Measurements from ENCODE around the gene WDR72.
"Not testable (repeated sequence)": the region's sequence is repeated elsewhere in the genome, so short reads cannot be mapped to it uniquely, and the experiment has no call there.

The WDR72 gene

GRCh38 chr15:53759411-53759931 is at the start of gene WDR72:
TSS of gene WDR72 (minus strand) at chr15:53759663. CDS start at chr15:53733149, 26,514 bp downstream.
- Histone ChIP-seq H3K9ac (ENCODE audit: low read length) (no peak within 1 kb of the TSS), H3K4me1 (ENCODE audit: control insufficient read depth, low read depth, low read length) (peaks cover 6% of the 10 kb centered on the region), H3K9me3 (ENCODE audit: control insufficient read depth, low read depth, low read length) (no peaks in the 10 kb centered on the region), H3K27ac (ENCODE audit: low read length) (no peak within 1 kb of the TSS), H3K4me3 (ENCODE audit: low read length) (peak within 1 kb of the TSS; percentile 59), H3K27me3 (ENCODE audit: control insufficient read depth, insufficient read depth, low read length) (peaks cover 55% of the 10 kb centered on the region), H3K36me3 (ENCODE audit: control insufficient read depth, low read depth, low read length) (no peaks in the 10 kb centered on the region)

- Histone ChIP-seq H3K27ac (ENCODE audit: low read length) (no peak overlapping the region), H3K36me3 (ENCODE audit: control insufficient read depth, low read depth, low read length) (no peaks in the 10 kb centered on the region), H3K4me1 (ENCODE audit: control insufficient read depth, low read depth, low read length) (no peaks in the 10 kb centered on the region), H3K9me3 (ENCODE audit: control insufficient read depth, low read depth, low read length) (no peaks in the 10 kb centered on the region), H3K4me3 (ENCODE audit: low read length) (no peak overlapping the region), H3K9ac (ENCODE audit: low read length) (no peak overlapping the region), H3K27me3 (ENCODE audit: control insufficient read depth, insufficient read depth, low read length) (no peaks in the 10 kb centered on the region)
These were observed 48.7 kb upstream of the WDR72 start for GRCh38 chr15:53808058-53808706.

- no peaks in the 10 kb centered on the region for H3K36me3 ChIP-seq (ENCODE audit: control insufficient read depth, low read depth, low read length)
- H3K27ac ChIP-seq (ENCODE audit: low read length) = no peak overlapping the region
- H3K27me3 ChIP-seq (ENCODE audit: control insufficient read depth, insufficient read depth, low read length) = no peaks in the 10 kb centered on the region
- no peak overlapping the region for H3K4me3 ChIP-seq (ENCODE audit: low read length)
- no peaks in the 10 kb centered on the region for H3K9me3 ChIP-seq (ENCODE audit: control insufficient read depth, low read depth, low read length)
- H3K4me1 ChIP-seq (ENCODE audit: control insufficient read depth, low read depth, low read length) = no peaks in the 10 kb centered on the region
- no peak overlapping the region for H3K9ac ChIP-seq (ENCODE audit: low read length)
These were observed 48.0 kb upstream of the WDR72 start for GRCh38 chr15:53807501-53807900.

- Histone ChIP-seq H3K9me3 (ENCODE audit: control insufficient read depth, low read depth, low read length) (no peaks in the 10 kb centered on the region), H3K27me3 (ENCODE audit: control insufficient read depth, insufficient read depth, low read length) (no peaks in the 10 kb centered on the region), H3K36me3 (ENCODE audit: control insufficient read depth, low read depth, low read length) (no peaks in the 10 kb centered on the region), H3K4me3 (ENCODE audit: low read length) (no peak overlapping the region), H3K4me1 (ENCODE audit: control insufficient read depth, low read depth, low read length) (no peaks in the 10 kb centered on the region), H3K9ac (ENCODE audit: low read length) (no peak overlapping the region), H3K27ac (ENCODE audit: low read length) (no peak overlapping the region)
These were observed 43.2 kb upstream of the WDR72 start for GRCh38 chr15:53802672-53803071.

- Histone ChIP-seq H3K36me3 (ENCODE audit: control insufficient read depth, low read depth, low read length) (no peaks in the 10 kb centered on the region), H3K27ac (ENCODE audit: low read length) (no peak overlapping the region), H3K4me1 (ENCODE audit: control insufficient read depth, low read depth, low read length) (no peaks in the 10 kb centered on the region), H3K9me3 (ENCODE audit: control insufficient read depth, low read depth, low read length) (no peaks in the 10 kb centered on the region), H3K4me3 (ENCODE audit: low read length) (no peak overlapping the region), H3K9ac (ENCODE audit: low read length) (no peak overlapping the region), H3K27me3 (ENCODE audit: control insufficient read depth, insufficient read depth, low read length) (no peaks in the 10 kb centered on the region)
These were observed 32.1 kb upstream of the WDR72 start for GRCh38 chr15:53791581-53791980.

- H3K9ac ChIP-seq (ENCODE audit: low read length) = no peak overlapping the region
- H3K36me3 ChIP-seq (ENCODE audit: control insufficient read depth, low read depth, low read length) = no peaks in the 10 kb centered on the region
- H3K27me3 ChIP-seq (ENCODE audit: control insufficient read depth, insufficient read depth, low read length) = no peaks in the 10 kb centered on the region
- no peaks in the 10 kb centered on the region for H3K9me3 ChIP-seq (ENCODE audit: control insufficient read depth, low read depth, low read length)
- no peak overlapping the region for H3K4me3 ChIP-seq (ENCODE audit: low read length)
- no peaks in the 10 kb centered on the region for H3K4me1 ChIP-seq (ENCODE audit: control insufficient read depth, low read depth, low read length)
- H3K27ac ChIP-seq (ENCODE audit: low read length) = no peak overlapping the region
These were observed 30.4 kb upstream of the WDR72 start for GRCh38 chr15:53789654-53790375.

- no peak overlapping the region for H3K4me3 ChIP-seq (ENCODE audit: low read length)
- no peak overlapping the region for H3K27ac ChIP-seq (ENCODE audit: low read length)
- no peaks in the 10 kb centered on the region for H3K36me3 ChIP-seq (ENCODE audit: control insufficient read depth, low read depth, low read length)
- H3K27me3 ChIP-seq (ENCODE audit: control insufficient read depth, insufficient read depth, low read length) = no peaks in the 10 kb centered on the region
- no peaks in the 10 kb centered on the region for H3K4me1 ChIP-seq (ENCODE audit: control insufficient read depth, low read depth, low read length)
- no peak overlapping the region for H3K9ac ChIP-seq (ENCODE audit: low read length)
- no peaks in the 10 kb centered on the region for H3K9me3 ChIP-seq (ENCODE audit: control insufficient read depth, low read depth, low read length)
These were observed 26.9 kb upstream of the WDR72 start for GRCh38 chr15:53786401-53786800.

GRCh38 chr15:53785241-53785640 is 25.8 kb upstream of the WDR72 start:
- H3K27me3 ChIP-seq (ENCODE audit: control insufficient read depth, insufficient read depth, low read length); H3K27ac ChIP-seq (ENCODE audit: low read length); H3K9me3 ChIP-seq (ENCODE audit: control insufficient read depth, low read depth, low read length); H3K4me3 ChIP-seq (ENCODE audit: low read length); H3K4me1 ChIP-seq (ENCODE audit: control insufficient read depth, low read depth, low read length); H3K36me3 ChIP-seq (ENCODE audit: control insufficient read depth, low read depth, low read length); H3K9ac ChIP-seq (ENCODE audit: low read length): not testable (repeated sequence)

GRCh38 chr15:53762916-53763315 is 3.5 kb upstream of the WDR72 start:
- peaks cover 50% of the 10 kb centered on the region for H3K27me3 ChIP-seq (ENCODE audit: control insufficient read depth, insufficient read depth, low read length)
- H3K4me3 ChIP-seq (ENCODE audit: low read length) = no peak overlapping the region
- H3K9me3 ChIP-seq (ENCODE audit: control insufficient read depth, low read depth, low read length) = no peaks in the 10 kb centered on the region
- H3K9ac ChIP-seq (ENCODE audit: low read length) = no peak overlapping the region
- H3K27ac ChIP-seq (ENCODE audit: low read length) = no peak overlapping the region
- H3K4me1 ChIP-seq (ENCODE audit: control insufficient read depth, low read depth, low read length) = peaks cover 6% of the 10 kb centered on the region
- no peaks in the 10 kb centered on the region for H3K36me3 ChIP-seq (ENCODE audit: control insufficient read depth, low read depth, low read length)

- H3K9me3 ChIP-seq (ENCODE audit: control insufficient read depth, low read depth, low read length) = no peaks in the 10 kb centered on the region
- H3K9ac ChIP-seq (ENCODE audit: low read length) = no peak overlapping the region
- no peaks in the 10 kb centered on the region for H3K36me3 ChIP-seq (ENCODE audit: control insufficient read depth, low read depth, low read length)
- H3K4me3 ChIP-seq (ENCODE audit: low read length) = no peak overlapping the region
- H3K27me3 ChIP-seq (ENCODE audit: control insufficient read depth, insufficient read depth, low read length) = peaks cover 55% of the 10 kb centered on the region
- H3K4me1 ChIP-seq (ENCODE audit: control insufficient read depth, low read depth, low read length) = peaks cover 6% of the 10 kb centered on the region
- no peak overlapping the region for H3K27ac ChIP-seq (ENCODE audit: low read length)
These were observed 1.1 kb downstream of the WDR72 start for GRCh38 chr15:53758412-53758811.

GRCh38 chr15:53757906-53758305 is 1.6 kb downstream of the WDR72 start:
- H3K36me3 ChIP-seq (ENCODE audit: control insufficient read depth, low read depth, low read length) = no peaks in the 10 kb centered on the region
- no peak overlapping the region for H3K27ac ChIP-seq (ENCODE audit: low read length)
- H3K4me3 ChIP-seq (ENCODE audit: low read length) = no peak overlapping the region
- peaks cover 51% of the 10 kb centered on the region for H3K27me3 ChIP-seq (ENCODE audit: control insufficient read depth, insufficient read depth, low read length)
- peaks cover 6% of the 10 kb centered on the region for H3K4me1 ChIP-seq (ENCODE audit: control insufficient read depth, low read depth, low read length)
- H3K9me3 ChIP-seq (ENCODE audit: control insufficient read depth, low read depth, low read length) = no peaks in the 10 kb centered on the region
- no peak overlapping the region for H3K9ac ChIP-seq (ENCODE audit: low read length)

- H3K9me3 ChIP-seq (ENCODE audit: control insufficient read depth, low read depth, low read length) = no peaks in the 10 kb centered on the region
- H3K36me3 ChIP-seq (ENCODE audit: control insufficient read depth, low read depth, low read length) = no peaks in the 10 kb centered on the region
- peaks cover 2% of the 10 kb centered on the region for H3K4me1 ChIP-seq (ENCODE audit: control insufficient read depth, low read depth, low read length)
- no peak overlapping the region for H3K4me3 ChIP-seq (ENCODE audit: low read length)
- H3K9ac ChIP-seq (ENCODE audit: low read length) = no peak overlapping the region
- H3K27ac ChIP-seq (ENCODE audit: low read length) = no peak overlapping the region
- peaks cover 14% of the 10 kb centered on the region for H3K27me3 ChIP-seq (ENCODE audit: control insufficient read depth, insufficient read depth, low read length)
These were observed 5.7 kb downstream of the WDR72 start for GRCh38 chr15:53753813-53754212.

All from iPS-18a (cell line).